Breast epithelium (tissue), 3 donors: Measurements from ENCODE around the gene MAN2A1.

Experiments used
- POLR2A ChIP-seq: fragments of 450-650 bp; IDR thresholded peaks from one replicate; pipeline ENCODE4 v1.6.1; 2016; ENCODE audit warnings: antibody characterized with exemption, mild to moderate bottlenecking, moderate library complexity
- POLR2AphosphoS5 ChIP-seq, 3 donors: sonication (generic); formaldehyde crosslinking; IDR thresholded peaks; one replicate each; pipeline ENCODE4 v1.6.1; 2017; ENCODE audit warnings: antibody characterized with exemption in 3 of 3
- TF ChIP-seq, protein P1 (sequence below), 3 donors: fragments of 450-650 bp; IDR thresholded peaks; one replicate each; pipeline ENCODE4 v1.5.1; 2016 to 2017; ENCODE audit warnings: antibody characterized with exemption in 3 of 3, mild to moderate bottlenecking in 3 of 3, moderate library complexity in 3 of 3

- TF ChIP-seq, protein P1, sequence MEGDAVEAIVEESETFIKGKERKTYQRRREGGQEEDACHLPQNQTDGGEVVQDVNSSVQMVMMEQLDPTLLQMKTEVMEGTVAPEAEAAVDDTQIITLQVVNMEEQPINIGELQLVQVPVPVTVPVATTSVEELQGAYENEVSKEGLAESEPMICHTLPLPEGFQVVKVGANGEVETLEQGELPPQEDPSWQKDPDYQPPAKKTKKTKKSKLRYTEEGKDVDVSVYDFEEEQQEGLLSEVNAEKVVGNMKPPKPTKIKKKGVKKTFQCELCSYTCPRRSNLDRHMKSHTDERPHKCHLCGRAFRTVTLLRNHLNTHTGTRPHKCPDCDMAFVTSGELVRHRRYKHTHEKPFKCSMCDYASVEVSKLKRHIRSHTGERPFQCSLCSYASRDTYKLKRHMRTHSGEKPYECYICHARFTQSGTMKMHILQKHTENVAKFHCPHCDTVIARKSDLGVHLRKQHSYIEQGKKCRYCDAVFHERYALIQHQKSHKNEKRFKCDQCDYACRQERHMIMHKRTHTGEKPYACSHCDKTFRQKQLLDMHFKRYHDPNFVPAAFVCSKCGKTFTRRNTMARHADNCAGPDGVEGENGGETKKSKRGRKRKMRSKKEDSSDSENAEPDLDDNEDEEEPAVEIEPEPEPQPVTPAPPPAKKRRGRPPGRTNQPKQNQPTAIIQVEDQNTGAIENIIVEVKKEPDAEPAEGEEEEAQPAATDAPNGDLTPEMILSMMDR (IDR thresholded peaks at IDR 0.05) = no peak
- TF ChIP-seq POLR2A (no peak), POLR2AphosphoS5 (IDR thresholded peaks at IDR 0.05) (no peak)
Observed at GRCh38 chr5:109812698-109813097, 123.0 kb downstream of the MAN2A1 start.
